D721Med (cell line): Measurements from ENCODE around the gene NDUFS8.
A peak's percentile ranks its signal among the peaks of the same experiment; 100 is the strongest.

Experiments used
- DNase-seq: peaks from one replicate; pipeline ENCODE4 v3.0.0; 2011; ENCODE audit warnings: low spot score; ENCODE audit not compliant: insufficient read length
- FAIRE-seq: peaks from 2 replicates; lab custom pipeline; 2011; peaks lifted over from hg19 to GRCh38; lab: Jason Lieb, UNC
- CTCF ChIP-seq: IDR thresholded peaks from 2 replicates; pipeline ENCODE4 v1.5.1; 2012; ENCODE audit warnings: mild to moderate bottlenecking, control low read depth; ENCODE audit not compliant: insufficient read depth; ENCODE audit errors: missing control alignments

NDUFS8 gene

GRCh38 chr11:68051191-68052136 is 21.0 kb downstream of the NDUFS8 start:
- no peak for TF ChIP-seq CTCF
- DNase-seq (no peak), FAIRE-seq (no peak)

- TF ChIP-seq CTCF = no peak
- FAIRE-seq = no peak
- no peak for DNase-seq
These were observed 21.8 kb downstream of the NDUFS8 start for GRCh38 chr11:68052137-68052873.

- DNase-seq = peak; percentile 7
- no peak for TF ChIP-seq CTCF
- FAIRE-seq = no peak
These were observed 22.6 kb downstream of the NDUFS8 start for GRCh38 chr11:68053117-68053516.

GRCh38 chr11:68053981-68054812 is 23.7 kb downstream of the NDUFS8 start:
- no peak for DNase-seq
- TF ChIP-seq CTCF = no peak
- FAIRE-seq = no peak

- FAIRE-seq = no peak
- DNase-seq = no peak
- no peak for TF ChIP-seq CTCF
These were observed 26.1 kb downstream of the NDUFS8 start for GRCh38 chr11:68056317-68057285.

- no peak for FAIRE-seq
- no peak for DNase-seq
- no peak for TF ChIP-seq CTCF
These were observed 27.3 kb downstream of the NDUFS8 start for GRCh38 chr11:68057807-68058206.
